B cell (primary cell): Measurements from ENCODE around the gene ASTN1.

Experiments
- EZH2 ChIP-seq: IDR thresholded peaks from 2 replicates; pipeline ENCODE4 v1.6.1; 2012; ENCODE audit warnings: borderline replicate concordance, low read depth, mild to moderate bottlenecking, moderate library complexity, low read length; ENCODE audit not compliant: insufficient read depth, poor library complexity, severe bottlenecking
- TF ChIP-seq, protein P1 (sequence below): fragments of 200-600 bp; IDR thresholded peaks from one replicate; pipeline ENCODE4 v1.8.0; 2022; ENCODE audit warnings: antibody characterized with exemption, mild to moderate bottlenecking

GRCh38 chr1:176815621-176816020, 348.9 kb downstream of the ASTN1 start:
- no peak for TF ChIP-seq EZH2
- TF ChIP-seq, protein P1, sequence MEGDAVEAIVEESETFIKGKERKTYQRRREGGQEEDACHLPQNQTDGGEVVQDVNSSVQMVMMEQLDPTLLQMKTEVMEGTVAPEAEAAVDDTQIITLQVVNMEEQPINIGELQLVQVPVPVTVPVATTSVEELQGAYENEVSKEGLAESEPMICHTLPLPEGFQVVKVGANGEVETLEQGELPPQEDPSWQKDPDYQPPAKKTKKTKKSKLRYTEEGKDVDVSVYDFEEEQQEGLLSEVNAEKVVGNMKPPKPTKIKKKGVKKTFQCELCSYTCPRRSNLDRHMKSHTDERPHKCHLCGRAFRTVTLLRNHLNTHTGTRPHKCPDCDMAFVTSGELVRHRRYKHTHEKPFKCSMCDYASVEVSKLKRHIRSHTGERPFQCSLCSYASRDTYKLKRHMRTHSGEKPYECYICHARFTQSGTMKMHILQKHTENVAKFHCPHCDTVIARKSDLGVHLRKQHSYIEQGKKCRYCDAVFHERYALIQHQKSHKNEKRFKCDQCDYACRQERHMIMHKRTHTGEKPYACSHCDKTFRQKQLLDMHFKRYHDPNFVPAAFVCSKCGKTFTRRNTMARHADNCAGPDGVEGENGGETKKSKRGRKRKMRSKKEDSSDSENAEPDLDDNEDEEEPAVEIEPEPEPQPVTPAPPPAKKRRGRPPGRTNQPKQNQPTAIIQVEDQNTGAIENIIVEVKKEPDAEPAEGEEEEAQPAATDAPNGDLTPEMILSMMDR = no peak
